Adipocyte (in vitro differentiated cells): ENCODE results near the gene GPR39.

Experiments used
- DNase-seq: peaks from one replicate; pipeline ENCODE4 v3.0.0-alpha.2; 2015; ENCODE audit warnings: low read depth
- H3K27me3 ChIP-seq: replicated peaks from 2 replicates; pipeline ENCODE4 v1.7.0; 2013; ENCODE audit warnings: mild to moderate bottlenecking, low read length, moderate library complexity; ENCODE audit not compliant: control insufficient read depth, insufficient read depth
- H3K36me3 ChIP-seq: 2 replicates; pipeline ENCODE4 v1.7.0; 2013; ENCODE audit warnings: low read length, mild to moderate bottlenecking, moderate library complexity; ENCODE audit not compliant: control insufficient read depth, insufficient read depth, severe bottlenecking
- H3K4me1 ChIP-seq: 2 replicates; pipeline ENCODE4 v1.7.0; 2013; ENCODE audit warnings: mild to moderate bottlenecking, low read length, moderate library complexity; ENCODE audit not compliant: control insufficient read depth, insufficient read depth
- H3K4me3 ChIP-seq: 2 replicates; pipeline ENCODE4 v1.7.0; 2013; ENCODE audit warnings: mild to moderate bottlenecking, low read length, moderate library complexity
- H3K9ac ChIP-seq: 2 replicates; pipeline ENCODE4 v1.7.0; 2013; ENCODE audit warnings: mild to moderate bottlenecking, low read length, moderate library complexity
- H3K9me3 ChIP-seq: 2 replicates; pipeline ENCODE4 v1.7.0; 2013; ENCODE audit warnings: mild to moderate bottlenecking, low read length, moderate library complexity; ENCODE audit not compliant: control insufficient read depth

The GPR39 gene

DNA sequence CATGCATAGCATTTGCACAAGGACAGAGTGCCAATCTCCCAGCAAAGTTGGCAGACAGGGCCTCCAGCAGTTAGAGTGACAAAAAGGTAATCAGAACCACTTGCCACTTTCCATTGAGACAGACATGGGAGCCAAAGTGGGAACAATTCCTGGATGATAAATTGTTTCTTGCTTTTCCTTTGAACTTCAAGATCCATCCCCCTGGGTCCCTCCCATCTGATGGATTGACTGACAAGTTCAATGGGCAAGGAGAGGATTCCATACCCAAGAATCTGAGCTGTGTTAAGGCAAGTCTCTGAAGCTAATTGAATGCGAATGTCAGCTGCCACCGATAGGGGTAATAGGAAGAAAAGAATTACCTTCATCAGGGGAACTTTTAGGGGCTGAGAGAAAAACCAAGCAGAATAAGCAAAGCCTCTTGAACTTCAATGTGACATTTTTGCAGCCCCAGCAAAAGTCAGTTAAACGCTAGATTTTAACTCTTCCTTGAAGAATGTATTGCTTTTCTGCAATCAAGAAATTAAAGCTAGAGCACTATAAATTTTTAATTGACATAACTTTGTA, 156.9 kb downstream of the GPR39 start:
- DNase-seq = no peak

GRCh38 chr2:132577686-132578085, 161.1 kb downstream of the GPR39 start:
- Histone ChIP-seq H3K4me1 (no peaks in the 10 kb centered on the region), H3K9ac (no peak overlapping the region), H3K27me3 (no peaks in the 10 kb centered on the region), H3K9me3 (no peaks in the 10 kb centered on the region), H3K36me3 (no peaks in the 10 kb centered on the region), H3K4me3 (no peak overlapping the region)
- no peak for DNase-seq

More for the DNA sequence above, 156.9 kb downstream of the GPR39 start:
- Histone ChIP-seq H3K9ac (no peak overlapping the region), H3K27me3 (no peaks in the 10 kb centered on the region), H3K4me3 (no peak overlapping the region), H3K9me3 (no peaks in the 10 kb centered on the region), H3K36me3 (no peaks in the 10 kb centered on the region), H3K4me1 (no peaks in the 10 kb centered on the region)

- H3K4me3 ChIP-seq = no peak overlapping the region
- H3K36me3 ChIP-seq = no peaks in the 10 kb centered on the region
- no peak for DNase-seq
These were observed 165.0 kb downstream of the GPR39 start for GRCh38 chr2:132581591-132581990.

GRCh38 chr2:132581991-132582738, 165.6 kb downstream of the GPR39 start:
- Histone ChIP-seq H3K4me3 (no peak overlapping the region), H3K36me3 (no peaks in the 10 kb centered on the region), H3K9ac (no peak overlapping the region), H3K27me3 (no peaks in the 10 kb centered on the region), H3K4me1 (no peaks in the 10 kb centered on the region), H3K9me3 (no peaks in the 10 kb centered on the region)
- DNase-seq = peak; percentile 27

More at GRCh38 chr2:132581591-132581990, 165.0 kb downstream of the GPR39 start:
- Histone ChIP-seq H3K27me3 (no peaks in the 10 kb centered on the region), H3K9me3 (no peaks in the 10 kb centered on the region), H3K9ac (no peak overlapping the region), H3K4me1 (no peaks in the 10 kb centered on the region)

DNA sequence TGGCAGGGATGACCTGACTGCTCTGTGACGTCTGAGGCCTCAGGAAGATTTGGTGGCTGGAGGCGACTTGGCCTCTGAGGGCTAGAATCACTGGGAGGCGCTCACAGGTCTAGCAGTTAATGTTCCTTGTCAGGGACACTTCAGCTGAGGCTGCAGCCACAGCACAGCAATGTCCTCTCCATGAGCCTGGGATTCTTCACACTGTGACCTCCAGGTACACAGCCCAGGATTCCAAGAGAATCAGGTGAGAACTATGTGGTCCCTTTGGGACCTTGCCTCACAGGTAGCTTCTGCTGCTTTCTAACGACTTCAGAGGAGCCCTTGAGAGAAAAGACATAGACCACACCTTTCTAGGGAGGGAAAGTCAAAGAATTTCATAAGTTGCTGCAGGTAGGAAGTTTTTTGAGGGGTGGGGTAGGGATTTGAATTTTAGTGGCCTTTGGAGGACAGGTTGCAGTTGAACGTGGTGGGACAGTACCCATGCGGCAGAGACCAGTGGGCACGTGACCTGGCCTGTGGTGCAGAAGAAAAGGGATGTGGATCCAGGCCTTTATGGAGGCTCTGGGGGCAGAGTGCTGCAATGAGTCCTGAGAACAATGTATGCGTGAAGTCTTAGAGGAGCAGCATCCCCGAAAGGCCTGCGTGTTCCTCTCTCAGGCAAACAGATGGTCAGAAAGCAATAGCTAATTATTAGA, 167.2 kb downstream of the GPR39 start:
- Histone ChIP-seq H3K27me3 (no peaks in the 10 kb centered on the region), H3K36me3 (no peaks in the 10 kb centered on the region), H3K4me1 (no peaks in the 10 kb centered on the region), H3K9me3 (no peaks in the 10 kb centered on the region), H3K9ac (no peak overlapping the region), H3K4me3 (no peak overlapping the region)
- no peak for DNase-seq

- H3K36me3 ChIP-seq = no peaks in the 10 kb centered on the region
- no peaks in the 10 kb centered on the region for H3K4me1 ChIP-seq
- H3K9ac ChIP-seq = no peak overlapping the region
- DNase-seq = no peak
- H3K9me3 ChIP-seq = no peaks in the 10 kb centered on the region
- H3K27me3 ChIP-seq = no peaks in the 10 kb centered on the region
- H3K4me3 ChIP-seq = no peak overlapping the region
These were observed 168.6 kb downstream of the GPR39 start for GRCh38 chr2:132584976-132585817.

- Histone ChIP-seq H3K27me3 (no peaks in the 10 kb centered on the region), H3K4me1 (no peaks in the 10 kb centered on the region), H3K36me3 (no peaks in the 10 kb centered on the region), H3K9ac (no peak overlapping the region), H3K9me3 (no peaks in the 10 kb centered on the region), H3K4me3 (no peak overlapping the region)
- no peak for DNase-seq
These were observed 169.5 kb downstream of the GPR39 start for GRCh38 chr2:132586101-132586511.

- Histone ChIP-seq H3K9ac (no peak overlapping the region), H3K4me1 (no peaks in the 10 kb centered on the region), H3K36me3 (no peaks in the 10 kb centered on the region)
These were observed 170.2 kb downstream of the GPR39 start for GRCh38 chr2:132586835-132587234.

GRCh38 chr2:132588576-132588975, 172.0 kb downstream of the GPR39 start:
- no peaks in the 10 kb centered on the region for H3K4me1 ChIP-seq

More at GRCh38 chr2:132586835-132587234, 170.2 kb downstream of the GPR39 start:
- DNase-seq = no peak
- Histone ChIP-seq H3K9me3 (no peaks in the 10 kb centered on the region), H3K27me3 (no peaks in the 10 kb centered on the region), H3K4me3 (no peak overlapping the region)

GRCh38 chr2:132589111-132589830, 172.7 kb downstream of the GPR39 start:
- no peak for DNase-seq
- Histone ChIP-seq H3K9me3 (no peaks in the 10 kb centered on the region), H3K4me3 (no peak overlapping the region), H3K9ac (no peak overlapping the region), H3K4me1 (no peaks in the 10 kb centered on the region), H3K27me3 (no peaks in the 10 kb centered on the region), H3K36me3 (no peaks in the 10 kb centered on the region)

More at GRCh38 chr2:132588576-132588975, 172.0 kb downstream of the GPR39 start:
- H3K9me3 ChIP-seq = no peaks in the 10 kb centered on the region
- no peak for DNase-seq
- H3K36me3 ChIP-seq = no peaks in the 10 kb centered on the region
- H3K4me3 ChIP-seq = no peak overlapping the region
- no peaks in the 10 kb centered on the region for H3K27me3 ChIP-seq
- no peak overlapping the region for H3K9ac ChIP-seq
